ENCODE measurements around the gene GPR155. TPM values are rescaled to one million over a fixed set of nuclear protein-coding genes. Genes with fewer than 3 reads are reported as not detected.

Gene GPR155
- total and polyA plus RNA-seq, 2 experiments from 2014 or later = 1.2 to 1.3 TPM

DNA sequence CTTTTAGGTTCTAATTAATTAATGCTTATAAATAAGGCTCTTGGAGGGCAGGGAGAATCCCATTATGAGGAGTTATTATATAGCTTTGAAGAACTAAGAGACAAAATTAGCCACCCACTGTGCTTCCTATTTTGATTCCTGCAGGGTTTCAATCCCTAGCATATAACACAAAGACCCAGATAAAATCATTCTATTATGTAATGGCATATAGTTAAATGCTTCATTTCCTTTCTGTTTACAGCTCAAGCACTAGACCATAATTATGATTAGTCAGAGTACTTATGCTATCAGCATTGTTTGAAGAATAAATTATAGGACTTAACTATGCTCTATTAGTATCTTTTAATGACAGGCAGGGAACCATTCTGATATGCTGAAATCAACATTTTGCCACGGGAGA, 9.1 kb downstream of the GPR155 start (continued):
- TF ChIP-seq, protein P1, sequence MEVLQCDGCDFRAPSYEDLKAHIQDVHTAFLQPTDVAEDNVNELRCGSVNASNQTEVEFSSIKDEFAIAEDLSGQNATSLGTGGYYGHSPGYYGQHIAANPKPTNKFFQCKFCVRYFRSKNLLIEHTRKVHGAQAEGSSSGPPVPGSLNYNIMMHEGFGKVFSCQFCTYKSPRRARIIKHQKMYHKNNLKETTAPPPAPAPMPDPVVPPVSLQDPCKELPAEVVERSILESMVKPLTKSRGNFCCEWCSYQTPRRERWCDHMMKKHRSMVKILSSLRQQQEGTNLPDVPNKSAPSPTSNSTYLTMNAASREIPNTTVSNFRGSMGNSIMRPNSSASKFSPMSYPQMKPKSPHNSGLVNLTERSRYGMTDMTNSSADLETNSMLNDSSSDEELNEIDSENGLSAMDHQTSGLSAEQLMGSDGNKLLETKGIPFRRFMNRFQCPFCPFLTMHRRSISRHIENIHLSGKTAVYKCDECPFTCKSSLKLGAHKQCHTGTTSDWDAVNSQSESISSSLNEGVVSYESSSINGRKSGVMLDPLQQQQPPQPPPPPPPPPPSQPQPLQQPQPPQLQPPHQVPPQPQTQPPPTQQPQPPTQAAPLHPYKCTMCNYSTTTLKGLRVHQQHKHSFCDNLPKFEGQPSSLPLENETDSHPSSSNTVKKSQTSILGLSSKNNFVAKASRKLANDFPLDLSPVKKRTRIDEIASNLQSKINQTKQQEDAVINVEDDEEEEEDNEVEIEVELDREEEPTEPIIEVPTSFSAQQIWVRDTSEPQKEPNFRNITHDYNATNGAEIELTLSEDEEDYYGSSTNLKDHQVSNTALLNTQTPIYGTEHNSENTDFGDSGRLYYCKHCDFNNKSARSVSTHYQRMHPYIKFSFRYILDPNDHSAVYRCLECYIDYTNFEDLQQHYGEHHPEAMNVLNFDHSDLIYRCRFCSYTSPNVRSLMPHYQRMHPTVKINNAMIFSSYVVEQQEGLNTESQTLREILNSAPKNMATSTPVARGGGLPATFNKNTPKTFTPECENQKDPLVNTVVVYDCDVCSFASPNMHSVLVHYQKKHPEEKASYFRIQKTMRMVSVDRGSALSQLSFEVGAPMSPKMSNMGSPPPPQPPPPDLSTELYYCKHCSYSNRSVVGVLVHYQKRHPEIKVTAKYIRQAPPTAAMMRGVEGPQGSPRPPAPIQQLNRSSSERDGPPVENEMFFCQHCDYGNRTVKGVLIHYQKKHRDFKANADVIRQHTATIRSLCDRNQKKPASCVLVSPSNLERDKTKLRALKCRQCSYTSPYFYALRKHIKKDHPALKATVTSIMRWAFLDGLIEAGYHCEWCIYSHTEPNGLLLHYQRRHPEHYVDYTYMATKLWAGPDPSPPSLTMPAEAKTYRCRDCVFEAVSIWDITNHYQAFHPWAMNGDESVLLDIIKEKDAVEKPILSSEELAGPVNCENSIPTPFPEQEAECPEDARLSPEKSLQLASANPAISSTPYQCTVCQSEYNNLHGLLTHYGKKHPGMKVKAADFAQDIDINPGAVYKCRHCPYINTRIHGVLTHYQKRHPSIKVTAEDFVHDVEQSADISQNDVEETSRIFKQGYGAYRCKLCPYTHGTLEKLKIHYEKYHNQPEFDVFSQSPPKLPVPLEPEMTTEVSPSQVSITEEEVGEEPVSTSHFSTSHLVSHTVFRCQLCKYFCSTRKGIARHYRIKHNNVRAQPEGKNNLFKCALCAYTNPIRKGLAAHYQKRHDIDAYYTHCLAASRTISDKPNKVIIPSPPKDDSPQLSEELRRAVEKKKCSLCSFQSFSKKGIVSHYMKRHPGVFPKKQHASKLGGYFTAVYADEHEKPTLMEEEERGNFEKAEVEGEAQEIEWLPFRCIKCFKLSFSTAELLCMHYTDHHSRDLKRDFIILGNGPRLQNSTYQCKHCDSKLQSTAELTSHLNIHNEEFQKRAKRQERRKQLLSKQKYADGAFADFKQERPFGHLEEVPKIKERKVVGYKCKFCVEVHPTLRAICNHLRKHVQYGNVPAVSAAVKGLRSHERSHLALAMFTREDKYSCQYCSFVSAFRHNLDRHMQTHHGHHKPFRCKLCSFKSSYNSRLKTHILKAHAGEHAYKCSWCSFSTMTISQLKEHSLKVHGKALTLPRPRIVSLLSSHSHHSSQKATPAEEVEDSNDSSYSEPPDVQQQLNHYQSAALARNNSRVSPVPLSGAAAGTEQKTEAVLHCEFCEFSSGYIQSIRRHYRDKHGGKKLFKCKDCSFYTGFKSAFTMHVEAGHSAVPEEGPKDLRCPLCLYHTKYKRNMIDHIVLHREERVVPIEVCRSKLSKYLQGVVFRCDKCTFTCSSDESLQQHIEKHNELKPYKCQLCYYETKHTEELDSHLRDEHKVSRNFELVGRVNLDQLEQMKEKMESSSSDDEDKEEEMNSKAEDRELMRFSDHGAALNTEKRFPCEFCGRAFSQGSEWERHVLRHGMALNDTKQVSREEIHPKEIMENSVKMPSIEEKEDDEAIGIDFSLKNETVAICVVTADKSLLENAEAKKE (CRISPR knock-in tag; IDR thresholded peaks at IDR 0.05) = no peak
- TF ChIP-seq CREB1 (CRISPR knock-in tag; IDR thresholded peaks at IDR 0.05; ENCODE audit: low read depth) (no peak), POLR2AphosphoS5 (IDR thresholded peaks at IDR 0.05; ENCODE audit: low read depth) (no peak)

- Mint-ChIP-seq H3K27ac (no peak overlapping the region), H3K27me3 (ENCODE audit: insufficient read depth, low read depth, poor library complexity) (peaks cover 2% of the 10 kb centered on the region), H3K4me3 (no peak overlapping the region), H3K4me1 (no peaks in the 10 kb centered on the region), H3K9me3 (no peaks in the 10 kb centered on the region), H3K36me3 (ENCODE audit: low read depth) (no peaks in the 10 kb centered on the region)
- Histone ChIP-seq H3K27me3 (ENCODE audit: insufficient read depth) (no peaks in the 10 kb centered on the region), H2AFZ (no peak overlapping the region), H3K36me3 (ENCODE audit: insufficient read depth) (no peaks in the 10 kb centered on the region), H3K4me2 (no peak overlapping the region), H3K27ac (ENCODE audit: low read depth) (no peak overlapping the region), H3K4me1 (ENCODE audit: insufficient read depth) (no peaks in the 10 kb centered on the region), H4K20me1 (replicated peaks; ENCODE audit: insufficient read depth) (no peaks in the 10 kb centered on the region), H3F3A (replicated peaks; ENCODE audit: low read depth) (no peaks in the 10 kb centered on the region), H3K79me2 (replicated peaks; ENCODE audit: insufficient read depth) (no peaks in the 10 kb centered on the region), H3K4me3 (no peak overlapping the region), H3K9me2 (ENCODE audit: insufficient read depth) (no peaks in the 10 kb centered on the region)
- DNase-seq (ENCODE audit: low spot score) = no peak
- ATAC-seq = no peak
- TF ChIP-seq NANOG (IDR thresholded peaks at IDR 0.05; ENCODE audit: borderline replicate concordance) (no peak), CREB1 (CRISPR knock-in tag; IDR thresholded peaks at IDR 0.05; ENCODE audit: low read depth) (no peak), EZH2phosphoT487 (IDR thresholded peaks at IDR 0.05; ENCODE audit: unreplicated experiment) (no peak), REST (IDR thresholded peaks at IDR 0.05; ENCODE audit: unreplicated experiment) (no peak), JUNB (IDR thresholded peaks at IDR 0.05; ENCODE audit: unreplicated experiment) (no peak), ZNF114 (CRISPR knock-in tag; IDR thresholded peaks at IDR 0.05) (no peak)
These were observed 13.0 kb downstream of the GPR155 start for GRCh38 chr2:174473796-174474195.
